Loucy (cell line): ENCODE results near the gene COQ7.

ENCODE experiments used
- H2AFZ ChIP-seq: fragments of 200-600 bp; sonication (generic); 2 replicates; pipeline ENCODE4 v1.6.0; 2016; ENCODE audit warnings: antibody characterized with exemption, mild to moderate bottlenecking, low read length, moderate library complexity
- H3F3A ChIP-seq: fragments of 200-600 bp; 2 replicates; pipeline ENCODE4 v1.6.0; 2016; ENCODE audit warnings: antibody characterized with exemption, low read depth, mild to moderate bottlenecking
- H3K27me3 ChIP-seq: fragments of 200-600 bp; sonication (generic); 2 replicates; pipeline ENCODE4 v1.6.1; 2014; ENCODE audit warnings: low read length, mild to moderate bottlenecking; ENCODE audit not compliant: insufficient read depth, poor library complexity, severe bottlenecking
- H3K36me3 ChIP-seq: fragments of 200-600 bp; sonication (generic); 2 replicates; pipeline ENCODE4 v1.6.1; 2016; ENCODE audit warnings: low read length; ENCODE audit not compliant: insufficient read depth
- H3K4me1 ChIP-seq: fragments of 200-600 bp; sonication (generic); 2 replicates; pipeline ENCODE4 v1.5.1; 2014; ENCODE audit warnings: low read length, mild to moderate bottlenecking; ENCODE audit not compliant: insufficient read depth, poor library complexity, severe bottlenecking
- H3K4me2 ChIP-seq: fragments of 200-600 bp; sonication (generic); 2 replicates; pipeline ENCODE4 v1.6.0; 2014; ENCODE audit warnings: antibody characterized with exemption, low read length, low read depth, mild to moderate bottlenecking; ENCODE audit not compliant: poor library complexity, severe bottlenecking
- H3K4me3 ChIP-seq: fragments of 200-600 bp; sonication (generic); 2 replicates; pipeline ENCODE4 v1.5.1; 2014; ENCODE audit warnings: low read length, mild to moderate bottlenecking, mixed read lengths; ENCODE audit not compliant: poor library complexity, severe bottlenecking
- H3K79me2 ChIP-seq: fragments of 200-600 bp; sonication (generic); 2 replicates; pipeline ENCODE4 v1.6.1; 2014; ENCODE audit warnings: low read length; ENCODE audit not compliant: insufficient read depth
- H3K9ac ChIP-seq: fragments of 200-600 bp; sonication (generic); 2 replicates; pipeline ENCODE4 v1.6.0; 2014; ENCODE audit warnings: mild to moderate bottlenecking, low read depth, low read length, moderate library complexity; ENCODE audit not compliant: poor library complexity, severe bottlenecking
- H3K9me2 ChIP-seq: fragments of 200-600 bp; sonication (generic); replicated peaks from 2 replicates; pipeline ENCODE4 v1.6.1; 2016; ENCODE audit warnings: low read depth, low read length, mixed read lengths
- H3K9me3 ChIP-seq: fragments of 200-600 bp; sonication (generic); 2 replicates; pipeline ENCODE4 v1.6.1; 2014; ENCODE audit warnings: mild to moderate bottlenecking, antibody characterized with exemption, low read length, low read depth; ENCODE audit not compliant: insufficient read depth
- H4K20me1 ChIP-seq: fragments of 200-600 bp; sonication (generic); 2 replicates; pipeline ENCODE4 v1.6.0; 2014; ENCODE audit warnings: antibody characterized with exemption, low read length, mild to moderate bottlenecking; ENCODE audit not compliant: insufficient read depth, poor library complexity, severe bottlenecking
- CTCF ChIP-seq: fragments of 200-600 bp; sonication (generic); conservative IDR thresholded peaks from 2 replicates; pipeline ENCODE4 v1.5.1; 2014; ENCODE audit warnings: mild to moderate bottlenecking, antibody characterized with exemption, low read length
- EZH2phosphoT487 ChIP-seq: fragments of 200-600 bp; IDR thresholded peaks from 2 replicates; pipeline ENCODE4 v1.6.1; 2018; ENCODE audit warnings: antibody characterized with exemption, mild to moderate bottlenecking, moderate library complexity, borderline replicate concordance

Gene COQ7

GRCh38 chr16:19098173-19098572, 30.8 kb downstream of the COQ7 start:
- Histone ChIP-seq H3K4me2 (no peak overlapping the region), H4K20me1 (no peaks in the 10 kb centered on the region), H3K36me3 (no peaks in the 10 kb centered on the region), H3K9me3 (no peaks in the 10 kb centered on the region), H2AFZ (no peak overlapping the region), H3F3A (no peaks in the 10 kb centered on the region), H3K4me1 (no peaks in the 10 kb centered on the region), H3K4me3 (no peak overlapping the region), H3K9me2 (no peaks in the 10 kb centered on the region), H3K9ac (no peak overlapping the region), H3K79me2 (no peaks in the 10 kb centered on the region), H3K27me3 (no peaks in the 10 kb centered on the region)
- TF ChIP-seq EZH2phosphoT487 (no peak), CTCF (no peak)

GRCh38 chr16:19102187-19102872, 34.9 kb downstream of the COQ7 start:
- no peaks in the 10 kb centered on the region for H4K20me1 ChIP-seq
- H3K36me3 ChIP-seq, result no peaks in the 10 kb centered on the region
- no peak overlapping the region for H2AFZ ChIP-seq
- H3K79me2 ChIP-seq, result no peaks in the 10 kb centered on the region
- H3K9me3 ChIP-seq, result no peaks in the 10 kb centered on the region
- H3K9ac ChIP-seq, result no peak overlapping the region
- H3K4me3 ChIP-seq, result no peak overlapping the region
- no peaks in the 10 kb centered on the region for H3K4me1 ChIP-seq
- H3K27me3 ChIP-seq, result no peaks in the 10 kb centered on the region
- H3F3A ChIP-seq, result no peaks in the 10 kb centered on the region
- H3K9me2 ChIP-seq, result no peaks in the 10 kb centered on the region
- H3K4me2 ChIP-seq, result no peak overlapping the region
- TF ChIP-seq CTCF (no peak), EZH2phosphoT487 (no peak)

- no peaks in the 10 kb centered on the region for H3F3A ChIP-seq
- no peak overlapping the region for H3K4me2 ChIP-seq
- H3K36me3 ChIP-seq, result no peaks in the 10 kb centered on the region
- TF ChIP-seq CTCF (no peak), EZH2phosphoT487 (no peak)
- H3K9ac ChIP-seq, result no peak overlapping the region
- H2AFZ ChIP-seq, result no peak overlapping the region
- no peaks in the 10 kb centered on the region for H3K27me3 ChIP-seq
- no peaks in the 10 kb centered on the region for H3K4me1 ChIP-seq
- H4K20me1 ChIP-seq, result no peaks in the 10 kb centered on the region
- H3K79me2 ChIP-seq, result no peaks in the 10 kb centered on the region
- no peaks in the 10 kb centered on the region for H3K9me2 ChIP-seq
- no peak overlapping the region for H3K4me3 ChIP-seq
- H3K9me3 ChIP-seq, result no peaks in the 10 kb centered on the region
These were observed 37.2 kb downstream of the COQ7 start for GRCh38 chr16:19104607-19105006.
